Fibroblast of lung (primary cell): Measurements from ENCODE around the gene CLIC4. TPM values are rescaled to one million over a fixed set of nuclear protein-coding genes. Genes with fewer than 3 reads are reported as not detected.
A peak's percentile ranks its signal among the peaks of the same experiment; 100 is the strongest.

Experiments used
- DNase-seq, 2 donors: peaks; one replicate each; pipeline versions ENCODE4 v3.0.0 to v3.0.0-alpha.2; 2010; ENCODE audit warnings: low read depth in 2 of 2
- H2AFZ ChIP-seq: 2 replicates; pipeline ENCODE4 v1.5.1; 2012; ENCODE audit warnings: low read length, control low read depth, inconsistent platforms
- H3K27ac ChIP-seq: 2 replicates; pipeline ENCODE4 v1.5.1; 2011; ENCODE audit warnings: low read length, control low read depth; ENCODE audit not compliant: insufficient read depth
- H3K27me3 ChIP-seq: 2 replicates; pipeline ENCODE4 v1.5.1; 2011; ENCODE audit warnings: mild to moderate bottlenecking, low read length; ENCODE audit not compliant: control insufficient read depth, insufficient read depth
- H3K36me3 ChIP-seq: 2 replicates; pipeline ENCODE4 v1.5.1; 2011; ENCODE audit warnings: low read length; ENCODE audit not compliant: control insufficient read depth, insufficient read depth
- H3K4me1 ChIP-seq: 2 replicates; pipeline ENCODE4 v1.5.1; 2011; ENCODE audit warnings: low read length; ENCODE audit not compliant: control insufficient read depth, insufficient read depth; ENCODE audit errors: extremely low read depth
- H3K4me2 ChIP-seq: 2 replicates; pipeline ENCODE4 v1.5.1; 2011; ENCODE audit warnings: low read length, control low read depth; ENCODE audit not compliant: insufficient read depth; ENCODE audit errors: extremely low read depth
- H3K4me3 ChIP-seq, 4 experiments: fragments of 200-600 bp in 1 of 4; sonication (generic) in 1 of 4; replicated peaks in 1 of 4; 2 replicates each; pipeline ENCODE4 v1.5.1; 2011 to 2016; ENCODE audit warnings: low read length in 4 of 4, low read depth in 3 of 4, mild to moderate bottlenecking in 3 of 4, control low read depth in 2 of 4, inconsistent platforms in 1 of 4, mixed read lengths in 1 of 4; ENCODE audit not compliant: insufficient read depth in 1 of 4; ENCODE audit errors: control extremely low read depth in 1 of 4
- H3K79me2 ChIP-seq: 2 replicates; pipeline ENCODE4 v1.5.1; 2012; ENCODE audit warnings: mild to moderate bottlenecking, low read length, inconsistent platforms; ENCODE audit not compliant: control insufficient read depth, insufficient read depth
- H3K9ac ChIP-seq: 2 replicates; pipeline ENCODE4 v1.5.1; 2011; ENCODE audit warnings: mild to moderate bottlenecking, low read length, control low read depth; ENCODE audit not compliant: insufficient read depth
- H3K9me3 ChIP-seq: 2 replicates; pipeline ENCODE4 v1.5.1; 2012; ENCODE audit warnings: low read depth, low read length; ENCODE audit not compliant: control insufficient read depth, insufficient read depth
- H4K20me1 ChIP-seq: 2 replicates; pipeline ENCODE4 v1.5.1; 2011; ENCODE audit warnings: low read length; ENCODE audit not compliant: control insufficient read depth, insufficient read depth; ENCODE audit errors: extremely low read depth
- CTCF ChIP-seq, 2 donors: IDR thresholded peaks in 1 of 2; conservative IDR thresholded peaks in 1 of 2; 1 replicate in 1 of 2; 2 replicates in 1 of 2; pipeline ENCODE4 v1.5.1; 2011 to 2012; ENCODE audit warnings: low read length in 2 of 2, control low read depth in 1 of 2, inconsistent platforms in 1 of 2, low read depth in 1 of 2, mild to moderate bottlenecking in 1 of 2
- EZH2 ChIP-seq: IDR thresholded peaks from 2 replicates; pipeline ENCODE4 v1.5.1; 2012; ENCODE audit warnings: low read length, control low read depth, mild to moderate bottlenecking; ENCODE audit errors: missing control alignments
- polyA plus RNA-seq, 2 donors: library from polyadenylated mRNA; depleted of rRNA in 1 of 2; stranded (reverse) in 1 of 2; unstranded in 1 of 2; fragments of >200 nt; gene quantifications; 2 replicates each; pipeline ENCODE4 v1.2.1, GENCODE V29; 2011 to 2012; ENCODE audit warnings: missing spikeins in 1 of 2
- total RNA-seq: library from RNA; depleted of rRNA; stranded (reverse); fragments of >200 nt; gene quantifications from 2 replicates; pipeline ENCODE4 v1.2.1, GENCODE V29; 2014

Gene CLIC4
- total and polyA plus RNA-seq, 2 donors (not counting 1 experiment from before 2014, with no cell fraction given): 368 to 494 TPM

- H3K36me3 ChIP-seq: no peaks in the 10 kb centered on the region
- H3K9ac ChIP-seq: no peak overlapping the region
- H3K4me2 ChIP-seq: no peak overlapping the region
- peaks cover 59% of the 10 kb centered on the region for H3K79me2 ChIP-seq
- H3K9me3 ChIP-seq: no peaks in the 10 kb centered on the region
- no peaks in the 10 kb centered on the region for H3K27me3 ChIP-seq
- no peak for TF ChIP-seq EZH2
- no peak for TF ChIP-seq CTCF (conservative IDR thresholded peaks at IDR 0.05 in 1 of 2, IDR thresholded peaks at IDR 0.05 in 1 of 2; ENCODE audit: low read depth in 1 of 2, low read length in 2 of 2)
- no peak for DNase-seq
- H3K27ac ChIP-seq: peak overlapping the region; percentile 20
- peaks cover 4% of the 10 kb centered on the region for H3K4me1 ChIP-seq
- H2AFZ ChIP-seq: no peak overlapping the region
- H4K20me1 ChIP-seq: no peaks in the 10 kb centered on the region
- no peak overlapping the region for H3K4me3 ChIP-seq
Measured at GRCh38 chr1:24803220-24803619, 58.0 kb downstream of the CLIC4 start.

- H4K20me1 ChIP-seq: no peaks in the 10 kb centered on the region
- peaks cover 62% of the 10 kb centered on the region for H3K79me2 ChIP-seq
- H3K4me3 ChIP-seq: no peak overlapping the region
- H3K9me3 ChIP-seq: no peaks in the 10 kb centered on the region
- H2AFZ ChIP-seq: no peak overlapping the region
- no peak overlapping the region for H3K27ac ChIP-seq
- no peak for TF ChIP-seq CTCF (conservative IDR thresholded peaks at IDR 0.05 in 1 of 2, IDR thresholded peaks at IDR 0.05 in 1 of 2; ENCODE audit: low read depth in 1 of 2, low read length in 2 of 2)
- no peak for TF ChIP-seq EZH2
- peaks cover 4% of the 10 kb centered on the region for H3K4me1 ChIP-seq
- H3K4me2 ChIP-seq: no peak overlapping the region
- no peaks in the 10 kb centered on the region for H3K36me3 ChIP-seq
- H3K27me3 ChIP-seq: no peaks in the 10 kb centered on the region
- no peak overlapping the region for H3K9ac ChIP-seq
- no peak for DNase-seq
Measured at GRCh38 chr1:24803987-24804530, 58.8 kb downstream of the CLIC4 start.

GRCh38 chr1:24805534-24806301, 60.5 kb downstream of the CLIC4 start:
- no peak overlapping the region for H3K4me3 ChIP-seq
- H3K79me2 ChIP-seq: peaks cover 77% of the 10 kb centered on the region
- H4K20me1 ChIP-seq: no peaks in the 10 kb centered on the region
- H3K9me3 ChIP-seq: no peaks in the 10 kb centered on the region
- peak; percentile 75 to 86 for DNase-seq
- peak overlapping the region; percentile 0 for H3K4me2 ChIP-seq
- H3K27me3 ChIP-seq: no peaks in the 10 kb centered on the region
- TF ChIP-seq CTCF (conservative IDR thresholded peaks at IDR 0.05 in 1 of 2, IDR thresholded peaks at IDR 0.05 in 1 of 2; ENCODE audit: low read depth in 1 of 2, low read length in 2 of 2): no peak
- TF ChIP-seq EZH2: no peak
- peaks cover 4% of the 10 kb centered on the region for H3K4me1 ChIP-seq
- no peak overlapping the region for H3K9ac ChIP-seq
- H2AFZ ChIP-seq: no peak overlapping the region
- no peak overlapping the region for H3K27ac ChIP-seq
- H3K36me3 ChIP-seq: no peaks in the 10 kb centered on the region
